ENCODE measurements around the gene PSME4. TPM values are rescaled to one million over a fixed set of nuclear protein-coding genes. Genes with fewer than 3 reads are reported as not detected.
A peak's percentile ranks its signal among the peaks of the same experiment; 100 is the strongest.

PSME4 gene
- total RNA-seq, 2 donors from 2014 or later: 90.6 to 116 TPM

DNA sequence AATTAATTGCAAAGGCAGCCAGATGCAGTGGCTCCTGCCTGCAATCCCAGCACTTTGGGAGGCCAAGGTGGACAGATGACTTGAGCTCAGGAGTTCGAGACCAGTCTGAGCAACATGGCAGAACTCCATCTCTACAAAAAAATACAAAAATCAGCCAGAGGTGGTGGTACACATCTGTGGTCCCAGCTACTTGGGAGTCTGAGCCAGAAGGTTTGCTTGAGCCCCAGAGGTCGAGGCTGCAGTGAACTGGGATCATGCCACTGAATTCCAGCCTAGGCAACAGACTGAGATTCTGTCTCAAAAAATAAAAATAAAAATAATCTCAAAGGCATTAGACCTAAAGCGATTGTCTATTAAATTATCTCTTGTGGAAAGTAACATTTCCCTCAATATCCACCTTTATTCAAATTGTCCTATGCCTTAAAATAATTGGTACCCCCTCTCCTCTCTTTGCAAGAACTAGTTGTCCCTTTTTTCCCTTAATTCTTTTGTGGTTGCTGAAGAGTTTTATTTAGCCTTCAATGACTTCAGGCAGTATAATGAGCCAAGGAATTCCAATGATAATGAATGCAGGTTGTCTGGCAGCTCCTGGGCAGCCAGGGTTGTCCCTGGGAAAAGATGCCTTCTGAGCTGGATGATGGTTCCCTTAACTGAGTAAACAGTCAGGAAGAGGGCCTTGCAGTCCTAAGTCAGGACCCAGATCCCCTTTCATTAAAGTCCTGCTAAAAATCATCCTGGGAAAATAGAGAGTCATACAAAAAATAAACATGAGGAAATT, 143.2 kb downstream of the PSME4 start:
- Histone ChIP-seq H3K9me3 (ENCODE audit: control insufficient read depth, low read length) (no peaks in the 10 kb centered on the region), H3K27me3 (ENCODE audit: control insufficient read depth, insufficient read depth, low read length, poor library complexity, severe bottlenecking) (no peaks in the 10 kb centered on the region), H3K4me3 (ENCODE audit: low read length) (no peak overlapping the region), H3K27ac (ENCODE audit: low read depth, low read length) (peak overlapping the region; percentile 2), H3K4me1 (ENCODE audit: control insufficient read depth, insufficient read depth, low read length) (peaks cover 5% of the 10 kb centered on the region), H3K36me3 (ENCODE audit: control insufficient read depth, insufficient read depth, low read length) (no peaks in the 10 kb centered on the region), H3K9ac (ENCODE audit: extremely low read depth, low read length, poor library complexity, severe bottlenecking) (no peak overlapping the region)
- H3K4me1 Mint-ChIP-seq: peaks cover 14% of the 10 kb centered on the region
- TF ChIP-seq, protein P1, sequence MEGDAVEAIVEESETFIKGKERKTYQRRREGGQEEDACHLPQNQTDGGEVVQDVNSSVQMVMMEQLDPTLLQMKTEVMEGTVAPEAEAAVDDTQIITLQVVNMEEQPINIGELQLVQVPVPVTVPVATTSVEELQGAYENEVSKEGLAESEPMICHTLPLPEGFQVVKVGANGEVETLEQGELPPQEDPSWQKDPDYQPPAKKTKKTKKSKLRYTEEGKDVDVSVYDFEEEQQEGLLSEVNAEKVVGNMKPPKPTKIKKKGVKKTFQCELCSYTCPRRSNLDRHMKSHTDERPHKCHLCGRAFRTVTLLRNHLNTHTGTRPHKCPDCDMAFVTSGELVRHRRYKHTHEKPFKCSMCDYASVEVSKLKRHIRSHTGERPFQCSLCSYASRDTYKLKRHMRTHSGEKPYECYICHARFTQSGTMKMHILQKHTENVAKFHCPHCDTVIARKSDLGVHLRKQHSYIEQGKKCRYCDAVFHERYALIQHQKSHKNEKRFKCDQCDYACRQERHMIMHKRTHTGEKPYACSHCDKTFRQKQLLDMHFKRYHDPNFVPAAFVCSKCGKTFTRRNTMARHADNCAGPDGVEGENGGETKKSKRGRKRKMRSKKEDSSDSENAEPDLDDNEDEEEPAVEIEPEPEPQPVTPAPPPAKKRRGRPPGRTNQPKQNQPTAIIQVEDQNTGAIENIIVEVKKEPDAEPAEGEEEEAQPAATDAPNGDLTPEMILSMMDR (conservative IDR thresholded peaks at IDR 0.05): no peak
- peak; percentile 64 for DNase-seq
- H3K36me3 Mint-ChIP-seq (ENCODE audit: low read depth): peaks cover 2% of the 10 kb centered on the region
- H3K27me3 Mint-ChIP-seq (ENCODE audit: insufficient read depth): no peaks in the 10 kb centered on the region
- no peaks in the 10 kb centered on the region for H3K9me3 Mint-ChIP-seq
- WGBS, 2 experiments (ENCODE audit: insufficient coverage in 1 of 2, insufficient read length in 1 of 2): 89 to 100% methylated on average over 3 of the region's 3 CpGs
- H3K4me3 Mint-ChIP-seq: no peak overlapping the region
- H3K27ac Mint-ChIP-seq: peak overlapping the region; percentile 15

DNA sequence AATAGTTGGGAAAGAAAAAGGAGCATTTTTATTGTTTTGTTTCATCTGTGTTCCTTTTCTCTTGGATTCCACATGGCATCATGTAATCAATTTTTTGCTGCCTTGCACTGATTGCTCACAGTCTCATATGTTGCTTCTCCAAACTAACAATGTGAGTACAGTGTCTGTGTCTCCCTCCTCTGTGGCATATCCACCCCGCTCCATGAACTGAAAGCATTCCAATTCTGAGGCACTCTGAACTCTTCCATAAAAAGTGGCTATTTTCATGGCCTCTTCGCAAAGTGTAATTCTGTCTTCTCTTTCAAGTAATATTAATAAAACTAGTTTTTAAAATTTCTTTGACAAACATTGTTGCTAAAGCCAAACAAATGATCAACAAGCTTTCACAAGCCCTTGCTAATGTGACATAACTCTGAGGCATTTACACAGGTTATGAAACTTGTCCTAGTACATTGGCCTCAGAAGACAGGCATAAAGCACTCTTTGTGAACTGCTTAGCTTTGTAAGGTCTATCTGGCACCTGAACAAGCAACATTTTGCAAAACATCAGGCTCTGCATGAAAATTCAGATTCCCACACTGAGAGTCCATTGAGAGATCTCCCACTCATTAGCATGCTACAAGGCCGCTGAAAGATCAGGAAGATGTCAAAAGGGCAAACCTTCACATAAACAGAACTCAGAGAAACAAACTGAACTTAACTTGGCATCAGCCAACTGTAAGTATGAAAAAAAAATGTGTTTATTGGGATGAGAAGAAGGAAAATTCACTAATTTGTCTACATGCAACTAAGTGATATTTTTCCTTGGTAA, 144.0 kb downstream of the PSME4 start:
- no peak for DNase-seq
- no peak overlapping the region for H3K27ac ChIP-seq (ENCODE audit: low read depth, low read length)

DNA sequence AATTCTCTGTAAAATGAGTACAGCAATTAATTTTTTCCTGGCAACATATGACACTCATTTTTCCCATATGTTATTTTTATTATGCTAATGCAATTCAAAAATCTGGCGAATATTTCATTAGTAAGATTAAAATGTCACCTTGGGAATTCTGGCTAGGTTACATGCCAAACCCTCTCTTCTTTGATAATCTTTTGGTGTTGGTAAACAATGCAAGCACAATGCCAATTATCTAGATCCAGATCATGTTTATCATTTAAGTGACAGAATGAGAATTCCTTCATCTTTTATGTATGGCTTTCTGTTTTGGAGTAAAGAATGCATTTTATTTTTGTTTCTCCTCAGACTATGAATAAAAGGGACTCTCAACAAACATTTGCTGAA, 144.8 kb downstream of the PSME4 start:
- Mint-ChIP-seq H3K27ac (no peak overlapping the region), H3K9me3 (no peaks in the 10 kb centered on the region), H3K36me3 (ENCODE audit: low read depth) (peaks cover under 1% of the 10 kb centered on the region), H3K4me1 (peaks cover 14% of the 10 kb centered on the region), H3K4me3 (no peak overlapping the region), H3K27me3 (ENCODE audit: insufficient read depth) (no peaks in the 10 kb centered on the region)
- H3K9me3 ChIP-seq (ENCODE audit: control insufficient read depth, low read length): no peaks in the 10 kb centered on the region
- H3K9ac ChIP-seq (ENCODE audit: extremely low read depth, low read length, poor library complexity, severe bottlenecking): no peak overlapping the region
- TF ChIP-seq, protein P1 (conservative IDR thresholded peaks at IDR 0.05): no peak
- no peak overlapping the region for H3K4me3 ChIP-seq (ENCODE audit: low read length)
- peaks cover 5% of the 10 kb centered on the region for H3K4me1 ChIP-seq (ENCODE audit: control insufficient read depth, insufficient read depth, low read length)
- no peak overlapping the region for H3K27ac ChIP-seq (ENCODE audit: low read depth, low read length)
- 78 to 100% methylated on average over 1 of the region's 1 CpG for whole genome bisulfite sequencing, 2 experiments (ENCODE audit: insufficient coverage in 1 of 2, insufficient read length in 1 of 2)
- no peak for DNase-seq
- H3K27me3 ChIP-seq (ENCODE audit: control insufficient read depth, insufficient read depth, low read length, poor library complexity, severe bottlenecking): no peaks in the 10 kb centered on the region
- no peaks in the 10 kb centered on the region for H3K36me3 ChIP-seq (ENCODE audit: control insufficient read depth, insufficient read depth, low read length)

More for the DNA sequence above, 144.0 kb downstream of the PSME4 start:
- no peaks in the 10 kb centered on the region for H3K36me3 ChIP-seq (ENCODE audit: control insufficient read depth, insufficient read depth, low read length)
- peaks cover 14% of the 10 kb centered on the region for H3K4me1 Mint-ChIP-seq
- peak overlapping the region; percentile 17 for H3K27ac Mint-ChIP-seq
- WGBS, 2 experiments (ENCODE audit: insufficient coverage in 1 of 2, insufficient read length in 1 of 2): 82 to 83% methylated on average over 1 to 3 of the region's 3 CpGs
- no peak overlapping the region for H3K9ac ChIP-seq (ENCODE audit: extremely low read depth, low read length, poor library complexity, severe bottlenecking)
- no peaks in the 10 kb centered on the region for H3K9me3 ChIP-seq (ENCODE audit: control insufficient read depth, low read length)
- H3K27me3 ChIP-seq (ENCODE audit: control insufficient read depth, insufficient read depth, low read length, poor library complexity, severe bottlenecking): no peaks in the 10 kb centered on the region
- H3K36me3 Mint-ChIP-seq (ENCODE audit: low read depth): peaks cover 2% of the 10 kb centered on the region
- H3K27me3 Mint-ChIP-seq (ENCODE audit: insufficient read depth): no peaks in the 10 kb centered on the region
- no peak overlapping the region for H3K4me3 ChIP-seq (ENCODE audit: low read length)
- H3K9me3 Mint-ChIP-seq: no peaks in the 10 kb centered on the region
- no peak overlapping the region for H3K4me3 Mint-ChIP-seq
- peaks cover 5% of the 10 kb centered on the region for H3K4me1 ChIP-seq (ENCODE audit: control insufficient read depth, insufficient read depth, low read length)
- TF ChIP-seq, protein P1 (conservative IDR thresholded peaks at IDR 0.05): no peak
